ENCODE results near the gene BRD4. TPM values are rescaled to one million over a fixed set of nuclear protein-coding genes. Genes with fewer than 3 reads are reported as not detected.

BRD4 gene
- total RNA-seq, 4 donors from 2014 or later: 5.6 to 156 (median 16.6) TPM

GRCh38 chr19:15289673-15290072 lies 42.7 kb downstream of the BRD4 start:
- no peak overlapping the region for H3K27ac ChIP-seq
- no peaks in the 10 kb centered on the region for H3K27me3 ChIP-seq
- no peak overlapping the region for H3K4me3 ChIP-seq
- TF ChIP-seq CTCF (IDR thresholded peaks at IDR 0.05) (no peak), POLR2A (IDR thresholded peaks at IDR 0.05) (no peak)
- no peak for DNase-seq
- H3K36me3 ChIP-seq: no peaks in the 10 kb centered on the region
- H3K4me1 ChIP-seq: peaks cover 29 to 38% of the 10 kb centered on the region in 2 donors
- intact Hi-C loops (cut with DNase I; ENCODE audit: low total_unique reads): no loop called here
- H3K9me3 ChIP-seq: no peaks in the 10 kb centered on the region

GRCh38 chr19:15288146-15288963 lies 44.0 kb downstream of the BRD4 start:
- H3K4me3 ChIP-seq: no peak overlapping the region
- no peak for DNase-seq
- no peaks in the 10 kb centered on the region for H3K27me3 ChIP-seq
- TF ChIP-seq POLR2A (IDR thresholded peaks at IDR 0.05): no peak
- no peak for TF ChIP-seq CTCF (IDR thresholded peaks at IDR 0.05)
- no peaks in the 10 kb centered on the region for H3K36me3 ChIP-seq
- peak overlapping the region; percentile 27 to 34 for H3K27ac ChIP-seq
- peaks cover 29 to 38% of the 10 kb centered on the region in 2 donors for H3K4me1 ChIP-seq
- intact Hi-C loops (cut with DNase I; ENCODE audit: low total_unique reads): no loop called here
- no peaks in the 10 kb centered on the region for H3K9me3 ChIP-seq

GRCh38 chr19:15287496-15287895 lies 44.8 kb downstream of the BRD4 start:
- H3K9me3 ChIP-seq: no peaks in the 10 kb centered on the region
- intact Hi-C loops (cut with DNase I; ENCODE audit: low total_unique reads): no loop called here
- TF ChIP-seq CTCF (IDR thresholded peaks at IDR 0.05) (no peak), POLR2A (IDR thresholded peaks at IDR 0.05) (no peak)
- H3K4me1 ChIP-seq: peaks cover 29 to 32% of the 10 kb centered on the region in 2 donors
- DNase-seq: no peak
- H3K27me3 ChIP-seq: no peaks in the 10 kb centered on the region
- H3K4me3 ChIP-seq: no peak overlapping the region
- no peak overlapping the region for H3K27ac ChIP-seq
- H3K36me3 ChIP-seq: no peaks in the 10 kb centered on the region

- no peaks in the 10 kb centered on the region for H3K27me3 ChIP-seq
- H3K36me3 ChIP-seq: no peaks in the 10 kb centered on the region
- intact Hi-C loops (cut with DNase I; ENCODE audit: low total_unique reads): no loop called here
- H3K4me3 ChIP-seq: no peak overlapping the region
- peaks cover 26 to 27% of the 10 kb centered on the region in 2 donors for H3K4me1 ChIP-seq
- H3K9me3 ChIP-seq: no peaks in the 10 kb centered on the region
- TF ChIP-seq POLR2A (IDR thresholded peaks at IDR 0.05): no peak
- no peak for TF ChIP-seq CTCF (IDR thresholded peaks at IDR 0.05)
- H3K27ac ChIP-seq: no peak overlapping the region
- DNase-seq: no peak
Observed at GRCh38 chr19:15286688-15287365, 45.5 kb downstream of the BRD4 start.
